IPS-15b (cell line): ENCODE measurements around the gene MCTP1.

Experiments used
- H3K27me3 ChIP-seq: one replicate; pipeline ENCODE4 v1.6.1; 2013; ENCODE audit warnings: low read length; ENCODE audit not compliant: control insufficient read depth, insufficient read depth
- H3K36me3 ChIP-seq: one replicate; pipeline ENCODE4 v1.6.1; 2013; ENCODE audit warnings: low read length; ENCODE audit not compliant: control insufficient read depth, insufficient read depth
- H3K4me1 ChIP-seq: one replicate; pipeline ENCODE4 v1.6.1; 2013; ENCODE audit warnings: mild to moderate bottlenecking, low read length; ENCODE audit not compliant: control insufficient read depth, insufficient read depth
- H3K4me3 ChIP-seq: one replicate; pipeline ENCODE4 v1.5.1; 2013; ENCODE audit warnings: low read depth, low read length
- H3K9ac ChIP-seq: one replicate; pipeline ENCODE4 v1.6.1; 2013; ENCODE audit warnings: low read depth, mild to moderate bottlenecking, low read length
- H3K9me3 ChIP-seq: one replicate; pipeline ENCODE4 v1.6.1; 2013; ENCODE audit warnings: mild to moderate bottlenecking, low read length; ENCODE audit not compliant: control insufficient read depth, insufficient read depth

Gene MCTP1

GRCh38 chr5:95110118-95110517 is 174.8 kb downstream of the MCTP1 start:
- H3K4me1 ChIP-seq, result no peaks in the 10 kb centered on the region
- no peak overlapping the region for H3K9ac ChIP-seq
- H3K4me3 ChIP-seq, result no peak overlapping the region
- H3K27me3 ChIP-seq, result no peaks in the 10 kb centered on the region
- no peaks in the 10 kb centered on the region for H3K36me3 ChIP-seq
- H3K9me3 ChIP-seq, result no peaks in the 10 kb centered on the region

DNA sequence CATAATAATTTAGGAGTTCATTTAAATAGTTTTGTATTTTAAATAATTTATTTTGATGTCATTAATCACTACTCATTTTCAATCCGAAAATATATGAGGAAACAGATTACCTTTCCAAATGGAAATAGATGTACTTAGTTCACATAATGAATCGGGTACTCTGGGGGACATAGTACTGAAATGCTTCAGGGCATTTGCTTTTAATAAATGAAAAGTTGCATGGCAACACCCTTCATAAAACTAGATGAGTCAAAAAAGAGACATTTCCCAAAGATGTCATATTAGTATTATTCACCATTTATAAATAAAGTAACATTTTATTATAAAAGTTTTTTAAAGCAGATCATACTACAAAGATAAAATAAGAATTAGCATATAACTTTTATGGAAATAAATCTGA is 177.8 kb downstream of the MCTP1 start:
- H3K9ac ChIP-seq, result no peak overlapping the region
- H3K27me3 ChIP-seq, result no peaks in the 10 kb centered on the region
- H3K4me3 ChIP-seq, result no peak overlapping the region
- no peaks in the 10 kb centered on the region for H3K4me1 ChIP-seq
- H3K9me3 ChIP-seq, result no peaks in the 10 kb centered on the region
- H3K36me3 ChIP-seq, result no peaks in the 10 kb centered on the region

- no peaks in the 10 kb centered on the region for H3K9me3 ChIP-seq
- no peak overlapping the region for H3K9ac ChIP-seq
- H3K36me3 ChIP-seq, result no peaks in the 10 kb centered on the region
- no peaks in the 10 kb centered on the region for H3K4me1 ChIP-seq
- no peak overlapping the region for H3K4me3 ChIP-seq
- H3K27me3 ChIP-seq, result no peaks in the 10 kb centered on the region
Measured at GRCh38 chr5:95105638-95106037, 179.3 kb downstream of the MCTP1 start.

DNA sequence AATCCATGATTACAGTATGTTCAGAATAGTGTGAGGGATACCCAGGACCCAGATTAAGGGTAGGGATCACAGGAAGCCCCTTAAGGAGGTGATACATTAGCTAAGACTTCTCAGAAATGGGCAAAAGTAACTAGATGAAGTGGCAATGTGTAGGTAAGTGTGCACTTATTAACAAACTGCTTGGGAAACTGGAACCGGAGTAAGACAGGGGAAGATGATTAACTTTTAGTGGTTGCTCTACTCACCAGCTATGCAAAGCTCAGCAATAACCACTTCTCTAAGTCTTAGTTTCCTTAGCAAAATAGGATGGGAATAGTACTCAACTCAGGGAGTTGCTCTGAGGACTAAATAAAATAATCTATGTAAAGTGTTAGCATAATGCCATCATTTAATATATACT is 182.2 kb downstream of the MCTP1 start:
- Histone ChIP-seq H3K9ac (no peak overlapping the region), H3K27me3 (no peaks in the 10 kb centered on the region), H3K4me3 (no peak overlapping the region), H3K9me3 (no peaks in the 10 kb centered on the region), H3K36me3 (no peaks in the 10 kb centered on the region), H3K4me1 (no peaks in the 10 kb centered on the region)

DNA sequence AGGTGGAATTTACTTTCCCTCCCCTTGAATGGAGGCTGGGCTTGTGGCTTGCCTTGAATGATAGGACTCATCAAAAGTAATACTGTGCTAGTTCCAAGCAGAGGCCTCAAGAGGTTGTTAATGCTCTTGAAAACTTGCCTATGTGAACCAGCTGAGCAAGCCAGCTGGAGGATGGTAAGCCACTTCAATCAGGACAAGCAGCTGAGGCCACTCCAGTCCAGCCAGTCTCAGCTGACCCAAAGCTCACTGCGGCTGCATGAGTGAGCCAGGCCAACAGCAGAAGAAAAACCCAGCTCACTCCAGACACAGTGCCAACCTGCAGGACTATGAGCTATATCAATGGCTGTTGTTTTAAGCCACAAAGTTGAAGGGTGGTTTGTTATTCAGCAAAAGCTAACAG is 182.8 kb downstream of the MCTP1 start:
- Histone ChIP-seq H3K4me1 (no peaks in the 10 kb centered on the region), H3K9ac (no peak overlapping the region), H3K9me3 (no peaks in the 10 kb centered on the region), H3K36me3 (no peaks in the 10 kb centered on the region), H3K27me3 (no peaks in the 10 kb centered on the region), H3K4me3 (no peak overlapping the region)

DNA sequence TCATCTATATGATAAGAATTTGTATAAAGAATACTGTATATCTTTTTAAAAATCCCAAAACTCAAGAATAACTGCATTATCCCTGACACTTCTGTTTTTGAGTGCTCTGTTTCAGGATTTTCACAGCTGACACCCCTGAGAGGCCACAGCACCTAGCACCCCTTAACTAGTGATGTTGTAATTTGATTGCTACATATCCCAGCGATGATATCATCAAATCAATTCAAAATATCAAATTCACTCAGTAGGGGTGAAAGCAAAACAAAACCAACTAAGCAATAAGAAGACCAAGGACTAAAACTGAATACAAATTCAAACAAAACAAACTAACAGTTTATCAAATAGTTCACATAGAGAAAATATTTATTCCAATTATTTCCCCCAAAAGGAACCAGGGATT is 184.3 kb downstream of the MCTP1 start:
- Histone ChIP-seq H3K9ac (no peak overlapping the region), H3K4me3 (no peak overlapping the region)

DNA sequence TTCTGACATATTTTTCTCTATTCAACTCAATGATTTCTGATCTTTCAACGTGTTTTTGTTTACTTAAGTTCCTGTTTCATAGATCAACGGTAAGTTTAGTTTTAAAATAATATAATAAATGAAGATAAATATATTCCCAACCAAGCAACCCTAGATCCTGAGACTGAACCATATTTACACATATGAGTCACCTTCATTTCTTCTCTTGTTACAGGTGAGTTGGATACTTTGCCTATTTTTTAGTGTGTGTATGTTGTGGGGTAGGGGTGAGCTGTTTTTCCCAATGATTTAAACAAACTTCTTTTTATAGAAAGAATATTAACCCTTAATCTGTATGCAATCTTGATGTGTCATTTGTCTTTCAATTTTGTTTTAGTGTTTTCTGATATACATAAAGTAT is 186.9 kb downstream of the MCTP1 start:
- H3K27me3 ChIP-seq, result no peaks in the 10 kb centered on the region
- H3K9me3 ChIP-seq, result no peaks in the 10 kb centered on the region
- H3K4me3 ChIP-seq, result no peak overlapping the region
- no peaks in the 10 kb centered on the region for H3K36me3 ChIP-seq
- H3K9ac ChIP-seq, result no peak overlapping the region
- peaks cover 6% of the 10 kb centered on the region for H3K4me1 ChIP-seq

More for the DNA sequence above, 184.3 kb downstream of the MCTP1 start:
- H3K27me3 ChIP-seq, result no peaks in the 10 kb centered on the region
- no peaks in the 10 kb centered on the region for H3K36me3 ChIP-seq
- H3K4me1 ChIP-seq, result no peaks in the 10 kb centered on the region
- no peaks in the 10 kb centered on the region for H3K9me3 ChIP-seq

GRCh38 chr5:95093211-95093610 is 191.7 kb downstream of the MCTP1 start:
- Histone ChIP-seq H3K9ac (no peak overlapping the region), H3K36me3 (no peaks in the 10 kb centered on the region), H3K4me1 (peaks cover 7% of the 10 kb centered on the region), H3K9me3 (no peaks in the 10 kb centered on the region), H3K4me3 (no peak overlapping the region), H3K27me3 (no peaks in the 10 kb centered on the region)

GRCh38 chr5:95090774-95091173 is 194.1 kb downstream of the MCTP1 start:
- Histone ChIP-seq H3K27me3 (no peaks in the 10 kb centered on the region), H3K4me1 (peaks cover 7% of the 10 kb centered on the region), H3K9ac (no peak overlapping the region), H3K4me3 (no peak overlapping the region), H3K36me3 (no peaks in the 10 kb centered on the region), H3K9me3 (no peaks in the 10 kb centered on the region)

DNA sequence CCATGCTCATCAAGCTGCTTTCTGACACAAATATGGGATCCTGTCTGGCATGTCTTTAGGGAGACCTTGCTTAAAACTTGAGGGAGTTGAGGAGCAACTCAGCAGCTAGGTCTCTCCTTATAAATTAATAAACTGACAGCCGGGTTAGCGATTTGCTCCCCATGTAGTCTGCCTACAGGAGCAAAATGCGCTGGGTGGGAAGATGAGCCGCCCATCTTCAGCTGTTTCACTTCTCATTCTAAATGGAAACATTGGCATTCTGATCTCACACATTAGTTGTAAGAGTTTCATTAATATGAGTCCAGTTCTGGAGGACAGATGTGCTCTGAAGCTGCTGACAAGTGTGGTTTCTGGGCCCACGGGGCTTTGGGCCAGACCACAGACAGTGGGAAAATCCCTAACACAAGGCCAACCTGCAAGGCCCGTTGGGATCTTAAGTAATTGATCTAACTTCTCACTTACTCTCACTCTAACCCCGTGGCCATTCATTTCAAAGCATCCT is 197.0 kb downstream of the MCTP1 start:
- Histone ChIP-seq H3K9ac (no peak overlapping the region), H3K9me3 (no peaks in the 10 kb centered on the region), H3K36me3 (no peaks in the 10 kb centered on the region), H3K4me3 (no peak overlapping the region), H3K27me3 (no peaks in the 10 kb centered on the region), H3K4me1 (no peaks in the 10 kb centered on the region)

DNA sequence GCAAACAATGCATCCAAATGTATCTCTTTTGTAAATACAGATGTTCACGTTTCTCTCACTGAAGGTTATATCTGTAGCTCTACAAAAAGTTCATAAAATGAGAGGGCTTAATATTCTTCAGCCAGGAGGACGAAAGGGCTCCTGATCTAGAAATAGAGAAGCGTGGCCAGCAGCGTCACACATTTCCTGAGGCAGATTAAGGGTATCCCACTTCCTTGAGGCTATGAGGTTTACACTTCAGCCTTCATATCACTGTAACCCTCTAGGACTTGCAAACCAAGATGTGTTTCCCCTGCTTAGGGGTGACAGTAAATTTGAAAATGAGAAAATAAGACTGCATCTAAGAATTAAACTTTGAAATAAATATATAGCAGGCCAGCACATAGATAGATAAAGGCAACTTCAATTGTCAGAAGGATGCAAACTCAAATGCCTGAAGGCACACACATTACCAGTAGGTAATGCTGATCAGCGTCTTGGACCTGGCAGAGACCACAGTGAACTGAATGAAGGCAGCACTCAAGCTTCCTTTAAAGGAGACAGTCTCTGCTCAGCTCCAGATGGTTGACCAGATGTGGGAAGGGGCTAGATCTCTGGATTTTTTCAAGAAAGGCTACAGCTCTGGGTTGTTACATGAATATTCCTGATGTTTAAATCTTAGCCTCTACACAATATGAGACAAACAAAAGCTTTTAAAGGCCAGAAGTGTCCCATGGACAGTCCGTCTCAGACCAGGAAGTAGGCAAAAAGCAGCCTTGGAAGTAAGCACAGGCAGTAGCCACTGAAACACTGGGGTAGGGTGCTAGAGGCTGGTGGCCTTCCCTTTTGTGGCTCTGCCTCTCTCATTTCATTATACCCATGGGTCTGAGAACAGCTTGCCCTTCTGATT is 197.7 kb downstream of the MCTP1 start:
- H3K9me3 ChIP-seq, result no peaks in the 10 kb centered on the region
- no peaks in the 10 kb centered on the region for H3K36me3 ChIP-seq
- no peak overlapping the region for H3K9ac ChIP-seq
- no peak overlapping the region for H3K4me3 ChIP-seq
- no peaks in the 10 kb centered on the region for H3K27me3 ChIP-seq
- H3K4me1 ChIP-seq, result peaks cover 2% of the 10 kb centered on the region

DNA sequence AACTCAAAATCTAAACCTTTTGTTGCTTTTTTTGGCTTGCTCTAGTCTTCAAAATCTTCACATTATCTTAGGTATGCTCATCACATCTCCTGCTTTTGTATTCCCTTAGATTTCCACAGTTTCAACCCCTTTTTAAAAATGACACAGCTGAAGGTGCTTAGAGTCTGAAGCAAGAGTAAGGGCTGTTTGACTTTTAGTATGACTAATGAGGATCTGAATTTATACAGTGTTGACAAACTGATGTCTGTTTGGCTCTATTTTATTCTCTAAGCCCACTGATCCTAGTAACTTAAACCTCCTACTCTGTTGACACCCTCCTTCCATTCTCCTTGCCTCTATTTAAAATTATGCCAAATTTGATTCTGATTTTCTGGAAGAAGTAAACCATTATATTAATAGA is 200.1 kb downstream of the MCTP1 start:
- Histone ChIP-seq H3K9ac (no peak overlapping the region), H3K9me3 (no peaks in the 10 kb centered on the region), H3K4me3 (no peak overlapping the region), H3K27me3 (no peaks in the 10 kb centered on the region), H3K36me3 (no peaks in the 10 kb centered on the region), H3K4me1 (peaks cover 10% of the 10 kb centered on the region)
